GM13977 (cell line): ENCODE data around the gene ADD1.

Experiments
- DNase-seq: peaks from one replicate; pipeline ENCODE4 v3.0.0; 2012; ENCODE audit warnings: low spot score
- CTCF ChIP-seq: IDR thresholded peaks from 2 replicates; pipeline ENCODE4 v1.5.1; 2012; ENCODE audit warnings: mild to moderate bottlenecking, control low read depth; ENCODE audit not compliant: insufficient read depth; ENCODE audit errors: extremely low read depth, missing control alignments
- in situ Hi-C: fragments of 300-500 bp; cut with MboI; formaldehyde crosslinking; loops from one replicate; pipeline ENCODE4 v1.12.0; 2022; ENCODE audit warnings: low sequenced_read_pairs, low pct_unique_long_range_greater_than_20kb, mixed read lengths, inconsistent platforms; ENCODE audit not compliant: unreplicated experiment

The ADD1 gene

GRCh38 chr4:2927016-2927695 lies 83.5 kb downstream of the ADD1 start:
- no peak for TF ChIP-seq CTCF
- in situ Hi-C loops: no loop called here
- DNase-seq: no peak

- TF ChIP-seq CTCF: no peak
- in situ Hi-C loops: no loop called here
- no peak for DNase-seq
Measured at GRCh38 chr4:2927696-2928075, 84.0 kb downstream of the ADD1 start.

GRCh38 chr4:2928242-2929176 lies 84.9 kb downstream of the ADD1 start:
- DNase-seq: no peak
- in situ Hi-C loops: no loop called here
- TF ChIP-seq CTCF: no peak

- in situ Hi-C loops: no loop called here
- TF ChIP-seq CTCF: no peak
- no peak for DNase-seq
Measured at GRCh38 chr4:2929469-2929868, 85.8 kb downstream of the ADD1 start.

- TF ChIP-seq CTCF: no peak
- no peak for DNase-seq
- in situ Hi-C loops: loop anchor here (10.0 kb wide), 1 partner anchor 155 kb away; no protein-coding TSS in a partner anchor
Measured at GRCh38 chr4:2930135-2930757, 86.6 kb downstream of the ADD1 start.

- in situ Hi-C loops: loop anchor here (10.0 kb wide), 1 partner anchor 156 kb away; no protein-coding TSS in a partner anchor
- no peak for DNase-seq
- TF ChIP-seq CTCF: peak; percentile 7
Measured at GRCh38 chr4:2930758-2931511, 87.3 kb downstream of the ADD1 start.
